Activated T-cell treated with anti-CD3 and anti-CD28 coated beads for 48 hours (primary cell): ENCODE results near the gene LGR6.
"Not testable (repeated sequence)": the region's sequence is repeated elsewhere in the genome, so short reads cannot be mapped to it uniquely, and the experiment has no call there.

ENCODE experiments used
- DNase-seq: peaks from one replicate; pipeline ENCODE4 v3.0.0-alpha.2; 2020; ENCODE audit warnings: low read depth

LGR6 gene

DNA sequence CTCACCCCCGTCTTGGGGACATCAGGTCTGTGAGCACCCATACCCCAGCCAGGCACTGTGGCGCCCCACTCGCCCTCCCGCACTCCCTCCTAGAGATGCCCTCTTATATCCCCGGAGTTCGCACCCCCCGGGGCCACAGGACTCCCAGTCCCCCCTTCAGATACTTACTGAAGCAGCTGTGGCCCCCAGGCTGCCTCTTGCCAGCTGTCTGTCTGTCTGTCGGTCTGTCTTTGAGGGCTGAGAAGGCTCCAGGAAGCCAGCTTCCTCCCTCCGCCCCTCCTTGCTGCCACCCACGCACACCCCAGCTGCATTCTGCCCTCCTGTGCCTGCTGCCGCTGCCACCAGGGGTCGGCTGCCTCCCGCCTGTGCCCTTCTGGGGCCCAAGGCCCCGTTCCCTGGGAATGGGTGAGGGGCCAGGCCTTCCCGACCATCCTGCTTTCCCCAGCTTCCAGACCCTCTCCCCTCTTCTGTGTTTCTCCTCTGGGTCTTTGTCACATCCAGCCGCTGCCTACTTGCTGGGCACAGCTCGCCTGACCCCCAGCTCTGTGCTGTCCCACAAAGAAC lies 33.1 kb upstream of the LGR6 start, which contains the start of gene PTPN7:
PTPN7 (minus strand) TSS at position 226 of the 564 bp plus-strand sequence. CDS start 1,200 bp downstream, outside the sequence.
- peak; percentile 86 for DNase-seq

DNA sequence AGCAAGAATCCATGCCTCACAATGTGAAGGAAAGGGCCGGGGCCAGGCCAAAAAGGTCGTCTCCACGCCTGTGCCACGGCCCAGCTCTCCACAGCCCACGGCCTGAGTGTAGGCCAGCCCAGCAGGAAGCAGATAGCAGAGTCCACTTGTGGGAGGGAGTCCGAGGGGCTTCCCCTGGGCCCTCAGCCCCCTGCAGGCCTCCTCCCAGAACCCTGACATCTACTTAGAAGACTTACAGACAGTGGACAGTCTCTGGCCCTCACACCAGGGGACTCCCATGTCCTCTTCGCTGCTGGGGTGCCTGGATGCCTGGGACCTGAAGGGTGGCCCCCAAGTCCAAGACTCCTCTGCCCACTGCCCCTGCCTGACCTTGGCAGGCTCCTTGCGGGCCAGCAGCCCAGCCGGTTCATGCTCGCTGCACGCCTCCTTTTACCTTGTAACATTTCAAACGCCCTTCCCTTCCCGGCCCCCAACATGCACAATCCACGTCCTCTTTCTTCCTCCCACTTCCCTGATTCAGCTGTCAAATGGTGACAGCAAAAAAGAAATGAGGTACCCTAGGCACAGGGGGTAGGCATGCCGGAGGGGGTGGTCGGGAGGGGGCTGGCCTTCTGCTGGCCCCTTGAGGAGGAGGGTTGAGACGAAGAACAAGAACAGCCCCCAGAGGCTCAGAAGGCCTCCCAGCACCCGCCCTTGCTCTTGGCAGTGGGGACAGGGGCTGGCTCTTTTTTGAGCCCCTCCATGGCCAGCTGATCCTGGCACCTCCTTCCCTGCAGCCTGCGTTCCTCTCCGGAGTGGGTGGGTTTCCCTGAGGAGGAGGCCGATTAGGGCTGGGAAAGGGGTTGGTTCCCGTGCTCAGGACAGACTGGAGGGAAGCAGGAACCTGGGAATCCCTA lies 32.2 kb upstream of the LGR6 start:
- DNase-seq, result no peak

DNA sequence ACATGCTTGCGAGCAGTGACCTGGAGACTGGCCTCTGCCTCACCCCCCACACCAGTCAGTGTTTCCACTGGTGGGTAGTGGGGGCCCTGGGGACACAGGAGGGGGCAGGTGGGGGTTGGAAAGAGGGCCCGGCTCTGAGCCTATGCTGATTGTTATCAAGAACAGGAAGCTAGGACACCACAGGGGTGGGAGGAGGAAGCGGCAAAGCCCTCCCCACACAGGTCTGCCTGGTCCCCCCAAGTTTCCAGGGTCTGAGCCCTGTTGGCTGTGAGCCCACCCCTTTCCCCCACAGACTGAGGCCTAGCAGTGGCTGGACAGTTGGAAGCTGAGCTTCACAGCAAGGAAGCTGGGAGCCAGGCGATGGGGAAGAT lies 31.6 kb upstream of the LGR6 start:
- peak; percentile 60 for DNase-seq

DNA sequence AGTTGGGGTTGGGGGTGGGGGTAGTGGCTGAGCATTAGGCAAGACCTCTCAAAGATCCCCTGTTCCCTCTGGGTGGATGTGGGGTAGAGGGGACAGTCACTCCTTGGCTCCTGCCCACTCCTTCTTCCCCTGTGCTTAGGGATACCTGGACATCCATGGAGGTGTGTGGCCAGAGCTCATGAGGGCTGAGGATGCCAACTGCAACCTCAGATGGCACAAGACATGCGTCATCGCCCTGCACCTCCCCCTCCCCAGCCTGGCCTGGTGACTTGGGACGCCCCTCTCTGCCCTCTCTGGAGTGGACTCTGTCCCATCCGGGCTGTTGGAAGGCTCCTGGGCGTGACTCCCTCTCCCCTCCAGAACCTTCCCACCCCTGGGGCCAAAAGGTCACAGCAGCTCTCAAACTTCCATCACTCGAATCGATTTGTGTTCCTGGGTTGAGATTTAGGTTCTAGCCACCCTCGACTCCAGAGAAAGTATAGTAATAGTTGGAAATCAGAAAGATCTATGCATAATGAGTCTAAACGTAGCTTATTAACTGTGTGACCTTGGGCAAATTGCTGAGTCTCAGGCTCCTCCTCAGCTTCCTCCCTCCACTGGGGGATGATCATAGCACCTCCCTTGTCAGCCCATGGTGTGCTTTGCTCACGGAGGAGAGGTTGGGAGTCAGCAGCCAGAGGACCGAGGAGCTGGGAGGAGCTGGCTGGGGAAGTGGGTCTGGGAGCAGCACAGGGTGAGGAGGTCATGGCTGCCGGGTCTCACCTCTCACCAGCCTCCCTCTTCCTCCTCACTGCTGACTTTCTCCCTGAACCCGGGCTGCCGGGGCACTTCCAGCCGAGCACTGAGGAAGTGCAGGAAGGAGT lies 30.9 kb upstream of the LGR6 start:
- DNase-seq, result no peak

DNA sequence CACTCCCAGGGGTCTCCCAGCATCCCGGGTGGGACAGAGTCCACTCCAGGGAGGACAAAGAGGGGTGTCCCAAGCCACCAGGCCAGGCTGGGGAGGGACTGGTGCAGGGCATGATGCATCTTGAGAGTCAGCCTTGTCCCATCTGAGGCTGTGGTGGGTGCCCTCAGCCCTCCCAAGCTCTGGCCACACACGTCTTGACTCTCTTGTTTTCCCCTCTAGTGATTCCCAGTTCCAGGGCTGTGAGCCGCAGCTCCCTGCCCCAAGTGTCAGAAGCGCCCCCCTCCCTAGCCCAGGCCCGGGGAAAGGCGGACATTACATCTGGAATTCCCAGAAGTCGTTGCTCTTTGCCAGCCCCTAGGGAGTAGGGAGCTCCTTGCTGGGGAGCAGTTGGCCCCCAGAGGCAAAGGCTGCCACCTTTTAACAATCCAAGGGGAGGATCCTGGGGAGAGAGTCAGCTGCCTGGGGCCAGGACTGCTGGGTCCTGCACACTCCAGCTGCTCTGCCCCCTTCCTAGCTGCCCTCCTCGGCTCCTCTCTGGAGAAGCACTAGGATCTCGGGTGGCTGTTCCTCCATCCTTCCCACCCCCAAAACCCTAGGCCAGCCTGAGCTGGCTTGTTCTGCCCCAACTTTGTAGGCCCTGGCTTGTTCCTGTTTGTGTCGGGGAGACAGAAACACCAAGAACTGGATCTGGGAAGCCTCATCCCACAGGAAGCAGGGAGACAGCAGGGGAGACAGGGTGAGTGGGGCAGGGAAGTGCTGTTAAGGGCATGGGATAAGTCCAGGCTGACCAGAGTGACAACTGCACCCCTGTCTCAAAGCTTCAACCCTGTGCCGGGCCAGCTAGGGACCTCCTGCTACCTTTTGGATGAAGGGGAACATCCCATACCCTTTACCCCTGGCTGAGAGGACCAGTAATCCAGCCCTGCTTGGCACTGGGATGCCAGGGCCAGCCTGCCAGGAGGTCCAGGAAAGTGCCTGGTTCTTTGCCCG lies 30.0 kb upstream of the LGR6 start:
- no peak for DNase-seq

DNA sequence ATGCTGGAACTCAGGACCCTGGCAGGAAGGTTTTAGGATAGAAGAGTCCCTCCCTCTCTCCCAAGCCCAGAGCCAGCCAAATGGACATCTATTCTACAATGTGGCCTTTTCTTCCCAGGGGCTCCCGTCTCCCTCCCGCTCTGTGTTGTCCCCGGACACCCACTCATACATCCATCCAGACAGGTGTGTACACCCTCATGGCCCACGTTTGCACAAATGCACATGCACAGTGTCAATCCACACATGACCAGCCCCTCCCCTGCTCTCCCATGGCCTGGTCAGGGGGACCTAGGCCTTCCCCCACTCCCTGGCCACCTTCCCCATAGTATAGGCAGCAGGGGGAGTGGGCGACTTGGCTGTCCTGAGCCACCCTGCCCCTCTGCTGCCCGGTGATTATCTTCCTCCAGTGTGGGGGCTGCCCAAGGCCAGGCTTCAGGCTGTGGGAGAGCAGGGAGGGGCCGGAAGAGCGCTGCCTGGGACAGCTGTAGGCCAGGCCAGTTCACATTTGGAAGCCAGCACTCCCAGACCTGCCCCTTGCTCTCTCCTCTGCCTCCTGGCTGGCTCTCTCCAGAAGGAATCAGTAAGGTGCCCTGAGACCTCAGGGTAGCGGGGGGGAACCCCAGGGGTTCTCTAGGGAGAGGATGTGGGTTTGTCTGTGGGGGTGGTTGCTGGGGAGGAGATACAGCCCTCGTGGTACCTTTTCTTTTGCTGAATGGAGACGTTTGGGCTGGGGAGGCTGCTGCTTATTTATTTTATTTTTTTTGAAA lies 29.1 kb upstream of the LGR6 start:
- DNase-seq, result peak; percentile 47

DNA sequence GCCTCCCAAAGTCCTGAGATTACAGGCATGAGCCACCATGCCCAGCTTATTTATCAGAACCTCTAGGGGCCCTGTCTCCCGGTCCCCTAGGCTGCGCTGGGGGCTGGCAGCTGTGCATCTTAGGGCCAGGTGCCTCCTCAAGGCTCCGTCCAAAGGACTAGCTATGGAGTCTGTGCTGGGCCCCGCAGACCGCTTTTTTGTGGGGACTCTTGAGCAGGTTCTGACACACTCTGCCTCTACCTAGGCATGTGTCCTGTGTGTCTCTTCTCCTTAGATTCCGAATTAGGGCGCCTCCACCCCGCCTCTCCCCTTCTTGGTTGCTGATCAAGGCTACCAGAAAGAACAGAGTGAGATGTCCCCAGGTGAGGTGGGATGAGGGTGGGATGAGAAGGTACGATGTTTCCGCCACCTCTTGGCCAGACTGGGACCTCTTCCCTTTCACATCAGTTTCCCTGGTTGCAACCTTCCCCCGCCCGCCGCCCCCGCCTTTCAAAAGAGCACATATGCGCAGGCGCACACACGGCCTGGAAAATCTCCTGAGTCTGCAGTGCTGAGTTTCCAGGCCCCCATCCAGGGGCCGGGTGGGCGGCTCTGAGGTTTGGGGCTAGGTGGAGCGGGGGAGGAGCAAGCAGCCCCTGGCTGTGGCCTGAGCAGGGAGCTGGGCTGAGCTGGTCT lies 28.2 kb upstream of the LGR6 start:
- DNase-seq, result peak; percentile 61

DNA sequence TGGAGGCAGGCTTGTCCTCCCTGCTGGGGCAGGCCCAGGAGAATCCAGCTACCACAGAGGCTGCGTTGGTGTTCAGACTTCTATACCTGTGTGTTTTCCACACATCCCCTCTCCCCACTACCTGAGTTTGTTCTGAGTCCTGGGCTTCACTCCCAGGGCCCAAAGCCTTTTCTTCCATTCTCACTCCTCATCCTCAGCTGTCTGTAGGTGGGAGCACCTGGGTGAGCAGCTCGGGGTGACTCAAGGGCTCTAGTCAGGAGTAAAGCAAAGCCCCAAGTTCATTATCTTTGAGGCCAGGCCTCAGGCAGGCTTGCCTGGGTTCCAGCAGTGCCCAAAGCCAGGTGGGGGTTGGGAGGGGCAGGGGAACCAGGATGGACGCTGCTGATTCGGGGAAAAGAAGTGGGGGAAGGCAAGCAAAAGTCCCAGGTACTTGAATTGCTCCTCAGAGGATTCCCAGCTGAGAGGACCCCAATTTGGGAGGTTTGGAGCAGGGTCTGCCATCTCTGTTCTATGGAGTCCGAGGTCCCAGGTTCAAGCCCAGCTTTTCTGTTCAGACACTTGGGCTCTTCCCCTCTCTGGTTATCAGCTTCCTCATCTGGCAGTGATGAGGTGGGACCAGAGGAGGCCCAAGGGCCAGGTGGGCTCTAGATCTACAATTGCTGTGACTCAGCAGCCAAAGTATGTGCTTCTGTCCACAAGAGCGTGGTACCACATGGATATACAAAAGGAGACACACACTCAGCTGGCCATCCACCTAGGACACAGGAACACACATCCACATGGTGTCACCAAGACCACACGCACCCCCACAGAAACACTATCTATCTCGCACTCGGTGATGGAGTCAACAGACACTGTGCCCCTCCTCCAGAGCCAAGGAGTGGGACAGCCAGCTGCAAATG lies 27.4 kb upstream of the LGR6 start:
- DNase-seq, result no peak

DNA sequence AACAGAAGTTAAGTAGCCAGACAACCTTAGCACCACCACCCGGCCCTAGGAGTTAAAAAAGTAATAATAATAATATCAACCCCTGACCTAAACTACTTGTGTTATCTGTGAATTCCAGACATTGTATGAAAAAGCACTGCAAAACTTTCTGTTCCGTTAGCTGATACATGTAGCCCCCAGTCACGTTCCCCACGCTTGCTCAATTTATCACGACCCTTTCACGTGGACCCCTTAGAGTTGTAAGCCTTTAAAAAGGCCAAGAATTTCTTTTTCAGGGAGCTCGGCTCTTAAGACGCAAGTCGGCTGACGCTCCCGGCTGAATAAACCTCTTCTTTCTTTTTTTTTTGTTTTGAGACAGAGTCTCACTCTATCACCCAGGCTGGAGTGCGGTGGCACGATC lies 26.5 kb upstream of the LGR6 start:
- DNase-seq, result not testable (repeated sequence)

DNA sequence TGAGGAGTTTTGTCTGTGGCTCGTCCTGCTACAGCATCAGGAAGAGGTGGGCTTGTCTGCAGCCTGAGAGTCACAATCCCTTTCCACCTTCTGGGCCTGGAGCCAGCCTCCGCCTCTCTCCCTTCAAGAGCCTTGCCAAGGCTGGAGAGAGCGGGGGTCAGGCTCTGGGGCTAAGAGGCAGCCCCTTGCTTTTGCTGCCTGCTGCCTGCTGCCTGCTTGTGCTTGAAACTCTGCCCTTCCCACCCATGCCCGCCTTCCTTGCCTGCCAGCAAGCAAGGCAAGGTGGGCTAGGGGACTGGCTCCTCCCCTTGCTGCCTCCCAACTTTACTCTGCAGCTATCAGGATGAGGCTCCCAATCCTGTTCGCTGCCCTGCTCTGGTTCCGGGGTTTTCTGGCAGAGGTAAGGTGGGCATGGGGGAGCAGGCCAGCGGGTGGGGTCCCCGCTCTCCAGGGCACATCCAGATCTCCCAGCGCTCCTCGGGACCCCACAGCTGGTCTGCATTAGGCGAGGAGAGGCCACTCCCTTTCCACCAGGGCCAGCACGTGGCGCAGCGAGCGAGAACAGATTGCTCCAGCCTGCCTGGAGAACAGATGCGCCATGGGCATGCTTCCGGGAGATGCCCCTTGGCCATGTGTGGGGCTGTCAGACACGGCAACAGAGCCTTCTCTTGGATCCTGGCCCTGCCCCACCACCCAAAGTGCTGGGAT lies 25.7 kb upstream of the LGR6 start:
- no peak for DNase-seq

DNA sequence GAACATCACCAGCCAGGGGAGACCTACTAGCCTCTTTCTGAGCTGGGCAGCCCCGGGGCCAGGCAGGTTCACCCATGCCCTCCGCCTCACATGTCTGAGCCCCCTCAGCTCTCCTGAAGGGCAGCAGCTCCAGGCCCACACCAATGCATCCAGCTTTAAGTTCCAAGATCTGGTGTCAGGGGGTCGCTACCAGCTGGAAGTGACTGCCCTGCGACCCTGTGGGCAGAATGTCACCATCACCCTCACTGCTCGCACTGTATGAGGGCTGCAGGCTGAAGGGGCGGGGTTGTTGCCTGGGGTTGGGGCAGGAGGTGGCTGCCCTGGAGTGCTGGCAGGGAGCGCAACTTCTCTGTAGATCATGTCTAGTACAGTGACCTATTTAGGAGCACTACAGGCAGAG lies 24.7 kb upstream of the LGR6 start:
- no peak for DNase-seq

DNA sequence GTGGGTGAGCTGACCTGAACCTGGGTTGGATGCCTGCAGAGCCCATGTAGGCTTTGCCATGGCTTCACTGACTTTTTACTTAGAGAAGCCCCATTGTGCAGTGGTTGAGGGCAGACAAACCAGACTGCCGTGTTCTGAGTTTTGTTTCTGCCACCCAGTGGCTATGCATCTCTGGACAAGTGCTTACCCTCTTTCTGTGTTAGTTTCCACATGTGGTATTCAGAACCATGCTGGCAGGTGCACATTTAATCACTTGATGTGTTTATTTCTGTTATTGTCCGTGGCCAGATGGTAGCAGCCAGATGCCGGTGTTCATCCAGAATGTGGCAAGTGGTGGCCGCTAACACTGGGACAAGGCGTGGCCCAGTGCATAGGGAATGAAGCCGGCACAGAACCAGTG lies 22.9 kb upstream of the LGR6 start:
- DNase-seq, result no peak

DNA sequence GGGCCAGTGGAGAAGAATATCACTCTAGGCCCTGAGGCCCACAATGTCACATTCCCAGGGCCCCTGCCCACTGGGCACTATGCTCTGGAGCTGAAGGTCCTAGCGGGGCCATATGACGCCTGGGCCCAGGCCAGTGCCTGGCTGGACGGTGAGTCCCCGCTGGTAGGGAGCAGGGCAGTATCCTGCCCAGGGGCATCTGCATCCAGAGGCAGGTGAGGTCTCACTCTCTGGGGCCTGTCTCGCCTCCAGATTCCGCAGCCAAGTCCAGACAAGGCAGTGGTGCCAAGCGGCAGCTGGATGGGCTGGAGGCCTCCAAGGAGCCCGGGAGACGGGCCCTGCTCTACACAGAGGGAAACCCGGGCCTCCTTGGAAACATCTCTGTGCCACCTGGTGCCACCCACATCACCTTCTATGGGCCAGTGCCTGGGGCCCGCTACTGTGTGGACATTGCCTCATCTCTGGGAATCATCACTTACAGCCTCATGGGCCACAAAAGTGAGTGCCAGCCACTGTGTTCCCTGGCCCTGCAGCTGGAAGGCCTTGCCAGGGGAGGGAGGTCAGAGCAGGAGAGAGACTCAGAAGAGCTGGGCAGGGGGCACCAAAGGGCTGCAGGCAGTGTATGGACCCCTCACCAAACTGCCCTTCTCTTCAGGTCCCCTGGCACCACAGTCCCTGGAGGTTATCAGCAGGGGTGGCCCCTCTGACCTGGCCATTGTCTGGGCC lies 22.1 kb upstream of the LGR6 start:
- DNase-seq, result no peak

DNA sequence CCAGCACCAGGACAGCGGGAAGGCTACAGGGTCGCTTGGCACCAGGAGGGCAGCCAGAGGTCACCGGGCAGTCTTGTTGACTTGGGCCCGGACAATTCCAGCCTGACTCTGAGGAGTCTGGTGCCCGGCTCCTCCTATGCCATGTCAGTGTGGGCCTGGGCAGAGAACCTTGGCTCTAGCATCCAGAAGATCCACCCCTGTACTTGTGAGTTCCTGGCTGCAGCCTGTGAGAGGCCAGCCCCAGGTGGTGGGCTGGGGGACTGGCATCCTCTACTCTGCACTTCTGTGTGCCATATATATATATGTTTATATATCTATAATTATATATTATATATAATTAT lies 21.6 kb upstream of the LGR6 start:
- no peak for DNase-seq

DNA sequence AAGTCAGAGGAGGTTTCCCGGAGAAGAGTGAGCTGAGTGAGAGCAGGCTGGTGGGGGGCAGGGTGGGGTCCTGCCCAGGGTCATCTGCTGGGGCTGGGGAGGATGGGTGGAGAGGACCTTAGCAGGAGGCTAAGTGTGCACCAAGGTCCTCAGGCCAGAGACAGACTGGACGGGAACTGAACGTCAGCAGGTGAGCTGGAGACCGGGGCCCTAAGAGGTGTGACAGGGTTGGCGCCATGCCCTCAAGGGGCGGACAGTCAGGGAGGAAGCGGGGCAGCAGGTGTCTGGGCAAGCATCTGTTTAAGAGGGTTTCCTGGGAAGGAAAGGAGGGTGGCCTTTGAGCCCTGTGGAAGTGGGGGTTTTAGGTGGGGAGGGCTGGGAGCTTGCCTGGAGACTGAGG lies 19.6 kb upstream of the LGR6 start:
- no peak for DNase-seq

DNA sequence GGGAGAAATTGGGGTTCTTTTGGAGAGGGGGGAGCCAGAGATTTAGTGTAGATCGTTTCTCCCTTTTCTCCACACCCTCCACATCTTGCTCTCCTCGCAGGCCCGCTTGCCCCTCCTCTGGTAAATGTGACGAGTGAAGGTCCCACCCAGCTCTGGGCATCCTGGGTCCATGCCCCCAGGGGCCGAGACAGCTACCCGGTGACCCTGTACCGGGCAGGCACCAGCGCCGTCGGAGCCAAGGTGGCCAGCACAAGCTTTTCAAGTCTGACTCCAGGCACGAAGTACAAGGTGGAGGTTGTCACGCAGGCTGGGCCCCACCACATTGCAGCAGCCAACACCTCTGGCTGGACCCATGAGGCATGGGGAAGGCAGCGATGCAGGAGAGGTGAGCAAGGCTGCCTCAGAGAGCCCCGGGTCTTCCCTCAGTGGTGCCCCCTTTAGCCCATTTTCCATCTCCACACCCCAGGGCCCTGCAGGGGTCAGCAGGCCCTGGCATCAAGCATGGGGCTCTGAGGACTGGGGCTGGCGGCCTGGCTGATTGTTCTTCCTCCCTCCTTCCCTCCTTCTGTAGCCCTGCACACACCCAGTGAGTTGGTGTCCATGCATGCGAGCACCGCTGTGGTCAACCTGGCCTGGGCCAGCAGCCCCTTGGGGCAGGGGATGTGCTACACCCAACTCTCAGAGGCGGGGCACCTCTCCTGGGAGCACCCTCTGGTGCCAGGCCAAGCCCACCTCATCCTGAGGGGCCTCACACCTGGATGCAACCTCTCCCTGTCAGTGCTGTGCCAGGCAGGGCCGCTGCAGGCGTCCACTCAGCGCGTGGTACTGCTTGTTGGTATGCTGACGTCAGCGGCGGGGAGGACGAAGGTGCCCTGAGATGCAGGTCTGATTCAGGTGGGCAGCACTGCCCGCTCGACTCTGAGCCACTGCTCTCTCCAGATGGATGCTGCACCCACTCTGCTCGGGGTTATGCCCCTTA lies 16.4 kb upstream of the LGR6 start:
- no peak for DNase-seq
